ENCODE data around the gene SNX22.
A peak's percentile ranks its signal among the peaks of the same experiment; 100 is the strongest.
"Not testable (repeated sequence)": the region's sequence is repeated elsewhere in the genome, so short reads cannot be mapped to it uniquely, and the experiment has no call there.

SNX22 gene

DNA sequence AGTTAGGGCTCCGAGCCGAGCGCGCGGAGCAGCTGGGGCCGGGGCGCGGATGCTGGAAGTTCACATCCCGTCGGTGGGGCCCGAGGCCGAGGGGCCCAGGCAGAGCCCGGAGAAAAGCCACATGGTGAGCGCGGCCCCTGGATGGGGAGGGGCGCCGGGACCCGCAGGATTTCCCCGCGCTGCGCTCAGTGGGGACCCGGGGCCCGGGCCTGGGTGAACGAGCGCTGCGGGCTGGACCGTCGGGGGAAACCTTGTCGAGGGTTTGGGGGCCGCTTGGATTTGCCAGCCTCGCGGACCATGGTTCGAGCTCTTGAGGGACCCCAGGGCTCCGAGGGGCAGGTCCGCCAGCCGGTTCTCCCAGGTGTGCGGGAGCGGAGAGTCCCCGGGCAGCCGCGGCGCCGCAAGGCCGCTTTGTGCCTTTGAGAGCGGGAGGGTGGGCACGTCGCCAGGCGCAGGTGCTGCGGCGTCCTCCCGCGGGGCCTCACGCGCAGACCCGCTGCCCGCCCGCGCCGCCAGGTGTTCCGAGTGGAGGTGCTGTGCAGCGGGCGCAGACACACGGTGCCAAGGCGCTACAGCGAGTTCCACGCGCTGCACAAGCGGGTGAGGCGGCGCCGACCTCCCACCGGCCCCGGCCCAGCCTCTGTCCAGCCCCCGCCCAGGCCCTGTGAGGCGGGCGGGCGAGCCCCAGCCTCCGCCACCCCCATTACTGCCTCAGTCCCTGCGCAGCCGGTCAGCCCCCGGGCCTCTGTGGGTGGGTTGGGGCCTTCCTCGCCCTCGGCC, at the start of gene SNX22:
TSS of gene SNX22 (plus strand) at position 5 of the 780 bp plus-strand sequence. CDS start at position 50, 45 bp downstream.
- DNase-seq (ENCODE audit: low spot score) = peak; percentile 72

DNA sequence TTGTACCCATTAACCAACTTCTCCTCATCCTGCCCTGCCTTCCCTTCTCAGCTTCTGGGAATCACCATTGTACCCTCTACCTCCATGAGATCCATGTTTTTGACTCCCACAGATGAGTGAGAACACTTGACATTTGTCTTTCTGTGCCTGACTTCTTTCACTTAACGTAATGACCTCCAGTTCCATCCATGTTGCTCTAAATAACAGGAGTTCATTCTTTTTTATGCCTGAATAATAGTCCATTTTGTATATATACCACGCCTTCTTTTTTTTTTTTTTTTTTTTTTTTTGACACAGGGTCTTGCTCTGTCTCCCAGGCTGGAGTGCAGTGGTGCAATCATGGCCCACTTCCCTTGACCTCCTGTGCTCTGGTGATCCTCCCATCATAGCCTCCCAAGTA, 49.0 kb upstream of the SNX22 start:
- DNase-seq (ENCODE audit: low spot score) = no peak

DNA sequence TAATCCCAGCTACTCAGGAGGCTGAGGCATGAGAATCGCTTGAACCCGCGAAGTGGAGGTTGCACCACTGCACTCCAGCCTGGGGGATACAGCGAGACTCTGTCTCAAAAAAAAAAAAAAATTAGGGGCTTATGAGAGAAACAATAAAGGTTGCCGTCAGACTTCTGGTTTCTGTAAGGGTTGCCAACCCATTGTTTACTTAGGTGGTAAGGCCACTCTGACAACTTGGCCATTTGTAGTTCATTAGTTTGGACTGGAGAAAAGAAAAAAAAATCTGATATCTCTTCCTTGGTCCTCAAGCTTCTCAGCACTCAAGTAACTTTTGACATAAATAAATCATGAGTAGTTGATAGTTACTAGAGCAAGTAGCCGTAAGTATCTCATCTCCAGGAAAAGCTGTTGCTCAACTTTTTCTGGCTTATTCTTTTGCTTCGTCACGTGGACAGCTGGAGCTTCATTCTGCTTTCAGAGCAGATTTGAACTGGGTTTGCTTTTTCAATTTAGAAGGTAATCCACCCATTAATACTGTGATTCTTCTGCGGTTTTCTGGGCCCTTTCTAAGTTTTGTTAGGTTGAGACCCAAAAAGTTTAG, 46.3 kb upstream of the SNX22 start:
- DNase-seq (ENCODE audit: low spot score) = no peak

DNA sequence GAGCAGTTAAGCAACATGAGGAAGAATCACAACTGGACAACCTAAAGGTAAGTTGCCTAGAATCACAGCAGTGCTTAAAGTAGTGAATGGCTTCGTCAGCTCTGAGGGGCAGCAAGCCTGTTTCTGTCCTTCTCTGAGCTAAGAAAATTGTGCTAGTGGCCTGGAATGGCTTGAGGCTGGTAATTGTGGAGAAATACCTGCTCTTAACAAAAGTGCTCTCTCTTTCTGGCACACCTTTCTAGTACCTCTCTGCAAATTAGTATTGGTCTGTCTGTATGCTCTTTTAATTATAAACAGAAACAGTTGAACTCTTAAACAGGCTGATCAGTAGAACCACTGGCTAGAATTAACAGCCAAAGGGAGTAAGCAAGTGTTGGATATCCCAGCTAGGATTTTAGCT, 44.2 kb upstream of the SNX22 start:
- DNase-seq (ENCODE audit: low spot score) = no peak

DNA sequence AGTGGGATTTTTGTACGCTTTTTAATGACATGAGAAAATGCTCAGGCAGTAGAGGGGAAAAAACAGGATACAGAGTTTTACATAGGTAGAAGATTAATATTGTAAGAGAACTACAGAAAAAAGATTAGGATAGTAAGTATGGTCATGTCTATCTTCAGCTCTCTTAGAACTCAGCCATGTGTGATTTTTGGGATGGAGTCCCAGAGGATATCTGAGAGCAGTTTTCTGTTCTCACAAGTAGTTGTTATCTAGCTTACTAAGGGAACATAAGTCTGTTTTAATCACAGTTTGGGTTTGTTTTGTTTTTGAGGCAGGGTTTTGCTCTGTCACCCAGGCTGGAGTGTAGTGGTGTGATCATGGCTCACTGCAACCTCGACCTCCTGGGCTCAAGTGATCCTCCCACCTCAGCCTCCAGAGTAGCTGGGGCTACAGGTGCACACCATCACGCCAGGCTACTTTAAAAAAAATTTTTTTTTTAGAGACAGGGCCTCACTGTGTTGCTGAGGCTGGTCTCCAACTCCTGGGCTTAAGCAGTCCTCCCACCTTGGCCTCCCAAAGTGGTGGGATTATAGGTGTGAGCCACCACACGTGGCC, 41.3 kb upstream of the SNX22 start:
- DNase-seq (ENCODE audit: low spot score) = not testable (repeated sequence)

DNA sequence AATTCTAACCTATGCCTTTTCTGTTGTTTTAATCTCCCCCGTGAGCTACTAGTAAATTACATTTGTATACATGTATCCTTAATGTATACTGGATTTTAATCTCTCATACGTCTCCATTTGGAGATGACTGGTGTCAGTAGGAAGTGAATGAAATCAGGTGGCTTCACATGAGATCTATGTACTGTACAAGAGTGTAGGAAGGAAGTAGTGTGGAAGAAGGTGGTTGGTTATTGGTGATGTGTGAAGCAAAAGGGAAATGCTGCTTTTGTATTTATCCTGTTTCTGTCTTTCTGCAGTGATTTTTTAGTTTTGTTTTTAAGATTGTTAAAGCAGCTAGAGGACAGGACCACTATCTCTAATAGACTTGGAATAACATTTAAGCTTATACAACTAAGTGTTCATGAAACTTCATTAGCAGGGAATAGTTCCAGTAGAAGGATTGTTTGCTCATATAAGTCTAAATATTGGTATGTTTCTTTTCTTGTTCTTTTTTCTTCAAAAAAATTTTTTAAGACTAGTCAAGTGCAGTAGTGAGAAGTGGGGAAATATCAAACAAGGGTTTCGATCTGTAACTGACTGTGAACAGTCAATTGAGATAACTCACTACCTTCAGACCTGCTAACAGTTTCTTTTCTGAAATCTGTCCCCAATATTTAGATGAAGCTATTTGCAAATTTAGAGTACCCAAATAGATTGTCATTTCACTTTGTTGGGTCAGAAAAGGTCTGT, 40.4 kb upstream of the SNX22 start:
- DNase-seq (ENCODE audit: low spot score) = no peak

DNA sequence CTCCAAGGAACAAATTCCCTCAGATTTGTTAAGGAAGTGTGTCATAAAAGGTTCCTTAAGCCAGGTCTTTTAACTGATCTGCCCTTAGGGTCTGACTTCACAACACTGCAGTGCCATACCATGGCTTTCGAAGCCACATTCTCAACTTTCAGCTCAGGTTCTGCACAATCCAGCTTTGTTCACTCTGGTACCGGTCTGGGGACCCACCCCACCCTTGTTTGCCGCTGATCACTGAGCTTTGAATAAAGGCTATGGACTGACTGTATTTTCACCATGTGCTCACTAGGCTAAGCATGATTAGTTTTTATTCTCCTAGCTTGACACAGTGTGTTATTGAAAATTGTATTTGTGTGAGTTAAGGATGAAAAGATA, 39.9 kb upstream of the SNX22 start:
- DNase-seq (ENCODE audit: low spot score) = no peak

DNA sequence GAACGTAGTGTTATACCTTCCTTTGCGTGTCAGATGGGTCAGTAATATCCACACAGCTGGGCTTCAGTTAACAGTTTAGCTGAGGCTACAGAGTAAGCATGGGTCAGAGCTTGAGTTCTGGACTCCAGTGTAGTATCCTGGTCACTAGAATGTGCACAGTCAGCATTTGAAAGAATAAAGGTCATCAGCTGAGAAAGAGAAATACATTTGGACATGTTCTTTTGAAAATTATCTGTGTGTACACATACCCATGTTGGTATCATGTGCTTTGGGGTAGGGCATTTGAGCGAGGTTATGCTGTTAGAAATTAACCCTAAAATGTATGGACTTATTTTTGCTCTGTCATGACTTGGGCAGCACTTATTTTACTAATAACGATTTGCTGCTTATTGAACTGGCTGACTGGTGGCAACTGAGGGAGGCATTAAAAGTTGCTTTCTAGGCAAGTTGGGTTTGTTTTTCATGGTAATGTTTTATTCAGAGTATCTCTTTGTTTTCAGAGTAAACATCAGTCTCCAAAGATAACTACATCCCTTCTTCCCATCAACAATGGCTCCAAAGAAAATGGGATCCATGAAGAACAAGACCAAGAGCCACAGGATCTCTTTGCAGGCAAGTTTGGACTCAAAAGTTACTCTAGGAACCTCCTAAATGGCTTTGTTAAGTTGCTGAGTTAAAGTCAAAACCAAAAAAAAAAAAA, 39.3 kb upstream of the SNX22 start:
- DNase-seq (ENCODE audit: low spot score) = no peak

DNA sequence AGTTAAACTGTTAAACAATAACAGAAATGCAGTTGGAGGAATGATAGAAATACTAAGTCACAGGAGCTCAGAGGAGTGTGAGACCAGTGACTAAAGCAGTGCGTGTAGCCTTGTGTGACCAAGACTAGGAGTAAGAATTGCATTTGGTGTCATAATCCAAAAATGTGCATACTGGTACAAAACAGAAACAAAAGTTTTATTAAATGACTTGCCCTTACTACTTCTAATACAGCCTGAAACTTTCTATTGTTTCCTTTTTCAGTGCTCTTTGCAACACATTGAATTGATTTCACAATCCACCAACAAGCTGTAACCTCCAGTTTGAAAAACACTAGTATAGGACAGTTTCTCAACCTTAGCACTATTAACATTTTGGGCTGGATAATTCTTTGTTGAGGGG, 38.6 kb upstream of the SNX22 start:
- DNase-seq (ENCODE audit: low spot score) = no peak

DNA sequence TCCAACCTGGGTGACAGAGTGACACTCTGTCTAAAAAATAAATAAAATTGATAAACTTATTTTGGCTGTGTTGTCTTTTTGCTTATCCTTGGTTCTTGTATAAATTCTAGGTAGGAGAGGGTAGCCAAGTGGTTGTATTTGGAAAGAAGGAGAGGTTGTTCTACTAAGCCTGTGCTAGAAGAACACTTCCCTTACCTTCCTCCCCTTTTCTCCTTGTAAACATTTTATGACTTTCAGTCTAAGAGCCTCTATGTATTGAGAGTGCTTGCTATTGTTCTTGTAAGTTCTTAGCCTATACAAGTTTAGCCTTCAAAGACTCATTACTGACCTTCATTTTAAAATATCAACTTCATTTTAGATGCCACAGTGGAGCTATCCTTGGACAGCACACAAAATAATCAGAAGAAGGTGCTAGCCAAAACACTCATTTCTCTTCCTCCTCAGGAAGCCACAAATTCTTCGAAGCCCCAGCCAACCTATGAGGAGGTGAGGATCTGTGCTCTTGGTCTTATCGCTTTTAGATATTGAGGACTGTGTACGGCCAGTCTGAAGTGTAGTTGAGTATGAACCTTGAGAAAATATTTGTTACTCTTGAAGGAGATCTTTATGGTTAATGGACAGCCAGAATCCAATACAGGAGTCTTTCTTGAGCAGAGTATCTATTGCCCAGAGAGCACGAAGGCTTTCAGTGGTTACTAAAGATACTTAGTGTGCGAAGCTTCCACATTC, 33.6 kb upstream of the SNX22 start:
- DNase-seq (ENCODE audit: low spot score) = no peak

DNA sequence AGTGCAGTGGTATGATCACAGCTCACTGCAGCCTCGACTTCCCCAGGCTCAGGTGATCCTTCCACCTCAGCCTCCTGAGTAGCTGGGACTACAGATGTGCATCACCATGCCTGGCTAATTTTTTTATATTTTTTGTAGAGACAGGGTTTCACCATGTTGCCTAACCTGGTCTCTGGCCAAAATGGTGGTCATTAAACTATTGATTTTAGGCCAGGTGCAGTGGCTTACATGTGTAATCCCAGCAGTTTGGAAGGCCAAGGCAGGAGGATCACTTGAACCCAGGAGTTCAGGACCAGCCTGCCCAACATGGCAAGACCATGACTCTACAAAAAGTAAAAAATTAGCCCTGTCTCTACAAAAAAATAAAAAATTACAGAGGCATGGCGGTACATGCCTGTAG, 31.2 kb upstream of the SNX22 start:
- not testable (repeated sequence) for DNase-seq (ENCODE audit: low spot score)

DNA sequence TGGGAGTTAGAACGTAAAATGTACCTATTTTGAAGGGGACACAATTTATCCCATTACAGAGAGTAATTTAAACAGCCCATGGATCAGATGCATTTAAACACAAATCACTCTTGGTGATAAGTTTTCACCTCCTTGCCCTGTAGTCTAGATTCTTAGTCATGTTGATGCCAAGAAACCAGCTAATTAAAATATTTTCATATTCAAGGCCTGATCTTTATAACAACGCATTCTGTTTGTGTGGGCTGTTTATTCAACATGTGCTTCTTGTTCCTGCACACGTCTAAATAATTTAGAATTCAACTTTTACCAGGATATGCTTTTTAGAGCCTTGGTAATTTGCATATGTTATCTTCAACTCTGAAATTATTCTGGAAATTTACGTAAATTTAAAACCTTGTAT, 29.9 kb upstream of the SNX22 start:
- no peak for DNase-seq (ENCODE audit: low spot score)

DNA sequence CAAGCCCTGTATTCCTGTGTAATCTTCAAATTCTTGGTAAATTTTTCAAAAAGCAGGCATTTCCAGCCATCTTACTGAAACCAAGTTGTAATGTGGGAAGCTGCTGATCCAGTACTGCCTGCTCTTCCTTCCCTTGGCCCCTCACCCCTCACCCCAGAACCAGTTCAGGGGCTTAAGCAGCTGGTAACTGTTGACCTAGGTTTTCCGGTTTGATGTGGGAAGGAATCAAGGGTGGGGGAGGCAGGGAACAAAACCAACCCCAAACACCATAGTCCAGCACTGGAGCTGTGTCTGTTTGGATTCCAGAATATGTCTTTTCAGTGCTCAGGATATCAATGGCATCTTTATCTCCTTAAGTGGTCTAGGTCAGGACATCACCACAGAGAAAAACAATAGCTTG, 29.1 kb upstream of the SNX22 start:
- no peak for DNase-seq (ENCODE audit: low spot score)

DNA sequence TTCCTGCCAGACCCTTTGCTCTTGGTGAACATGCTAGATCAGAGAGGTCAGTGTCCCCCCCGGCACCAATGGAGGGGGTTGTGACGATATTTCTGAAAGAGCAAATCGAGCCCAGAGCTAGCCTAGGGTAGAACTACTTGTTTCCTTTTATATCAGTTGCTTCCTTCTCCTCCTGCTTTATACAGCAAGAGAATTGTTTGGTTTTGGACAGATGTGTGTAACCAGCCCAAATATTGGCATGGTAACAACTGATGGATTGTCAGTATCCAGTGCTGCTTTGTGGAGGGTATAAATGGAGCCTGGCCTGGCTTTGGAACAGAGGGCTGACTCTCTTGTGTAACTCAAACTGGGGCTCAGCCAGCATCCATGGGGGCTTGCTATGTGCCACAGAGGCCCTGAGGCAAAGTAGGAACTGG, 28.6 kb upstream of the SNX22 start:
- DNase-seq (ENCODE audit: low spot score) = no peak

DNA sequence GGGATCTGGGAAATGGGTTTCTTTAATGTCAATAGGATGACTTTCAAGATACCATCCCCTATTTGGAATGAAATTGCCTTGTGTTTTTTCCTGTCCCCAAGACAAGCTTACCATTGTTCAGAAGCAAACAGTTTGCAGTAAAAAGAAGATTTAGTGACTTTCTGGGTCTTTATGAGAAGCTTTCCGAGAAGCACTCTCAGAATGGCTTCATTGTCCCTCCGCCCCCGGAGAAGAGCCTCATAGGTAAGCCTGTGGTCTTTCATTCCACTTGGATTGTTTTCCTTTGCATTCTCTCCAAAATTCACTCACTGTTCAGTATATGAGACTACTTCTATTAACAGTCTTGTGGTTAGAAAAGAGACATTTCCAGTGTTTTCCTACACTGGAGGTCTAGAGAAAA, 25.6 kb upstream of the SNX22 start:
- DNase-seq (ENCODE audit: low spot score) = no peak

DNA sequence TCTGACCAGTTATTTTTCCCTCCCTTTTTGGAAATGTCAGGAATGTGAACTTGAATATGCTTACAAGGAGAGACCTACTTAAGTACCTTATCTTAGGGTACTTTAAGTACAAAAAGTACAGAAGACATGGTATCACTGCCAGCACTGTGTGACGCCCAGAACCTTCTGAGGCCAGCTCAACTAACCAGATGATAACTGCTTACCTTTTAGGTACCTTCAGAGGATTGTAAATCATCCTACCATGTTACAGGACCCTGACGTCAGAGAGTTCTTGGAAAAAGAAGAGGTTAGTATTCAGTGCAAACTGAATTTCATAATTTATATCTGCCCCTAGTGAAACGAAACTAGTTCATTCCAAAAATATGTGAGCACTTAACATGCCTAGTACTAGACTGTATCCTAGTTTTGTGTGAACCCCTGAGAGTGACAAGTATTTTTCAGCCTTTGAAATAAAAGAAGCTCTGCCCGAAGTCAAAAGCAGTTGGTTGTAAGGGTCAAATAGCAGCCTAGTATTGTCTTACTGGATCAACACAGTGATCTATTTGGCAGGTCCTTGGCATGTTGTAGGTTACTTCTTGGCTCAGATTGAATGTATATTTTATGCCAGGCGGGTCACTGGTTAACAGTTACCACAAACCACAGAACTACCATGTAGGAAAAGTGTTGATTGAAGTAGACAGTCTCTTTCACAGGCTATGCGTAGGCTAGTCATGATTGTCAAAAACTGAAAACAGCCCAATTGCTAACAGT, 23.8 kb upstream of the SNX22 start:
- DNase-seq (ENCODE audit: low spot score) = no peak

DNA sequence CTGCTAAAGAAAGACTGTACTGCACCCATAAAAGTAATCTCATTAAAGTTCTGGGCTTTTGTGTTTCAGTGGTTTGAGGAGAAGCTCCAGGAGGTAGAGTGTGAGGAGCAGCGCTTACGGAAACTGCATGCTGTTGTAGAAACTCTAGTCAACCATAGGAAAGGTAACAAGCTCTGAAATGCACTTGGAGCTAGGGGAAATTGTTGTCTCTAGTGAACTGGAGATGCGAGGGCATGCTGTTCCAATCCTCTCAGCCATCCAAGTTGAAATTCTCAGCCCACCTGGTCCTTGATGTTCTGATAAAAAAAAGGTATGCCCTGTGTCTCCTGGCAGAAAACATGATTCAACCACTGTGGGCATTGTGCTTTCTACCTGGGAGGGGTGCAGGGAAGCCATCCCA, 21.4 kb upstream of the SNX22 start:
- no peak for DNase-seq (ENCODE audit: low spot score)

DNA sequence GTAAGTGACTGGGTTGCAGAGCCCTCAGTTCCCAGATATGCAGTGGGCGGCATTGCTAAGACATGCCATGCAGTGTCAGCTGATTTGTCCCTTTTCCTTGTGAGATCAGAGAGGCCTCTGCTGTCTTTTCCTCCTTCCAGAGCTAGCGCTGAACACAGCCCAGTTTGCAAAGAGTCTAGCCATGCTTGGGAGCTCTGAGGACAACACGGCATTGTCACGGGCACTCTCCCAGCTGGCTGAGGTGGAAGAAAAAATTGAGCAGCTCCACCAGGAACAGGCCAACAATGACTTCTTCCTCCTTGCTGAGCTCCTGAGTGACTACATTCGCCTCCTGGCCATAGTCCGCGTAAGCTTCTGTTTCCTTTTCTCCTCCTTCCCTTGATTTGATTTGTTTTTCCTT, 20.0 kb upstream of the SNX22 start:
- no peak for DNase-seq (ENCODE audit: low spot score)

DNA sequence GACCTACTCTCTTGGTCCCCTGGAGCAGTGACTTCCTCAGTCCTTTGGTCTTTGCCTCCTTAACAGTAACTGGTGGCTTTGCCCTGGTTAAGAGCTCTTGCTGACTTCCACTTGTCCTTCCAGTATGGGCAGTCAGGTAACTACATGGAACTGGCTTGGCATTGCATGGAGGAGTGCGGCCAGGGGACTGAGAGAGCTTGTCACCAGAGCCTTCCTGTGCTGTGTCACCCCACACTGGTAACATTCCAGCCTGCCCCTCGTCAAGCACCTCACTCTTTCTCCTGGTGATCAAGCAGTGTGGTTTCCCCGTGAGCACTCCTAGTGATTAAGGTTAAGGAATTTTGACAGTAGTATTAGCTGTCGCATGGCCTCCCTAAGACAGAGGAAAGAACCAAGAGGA, 19.3 kb upstream of the SNX22 start:
- no peak for DNase-seq (ENCODE audit: low spot score)

DNA sequence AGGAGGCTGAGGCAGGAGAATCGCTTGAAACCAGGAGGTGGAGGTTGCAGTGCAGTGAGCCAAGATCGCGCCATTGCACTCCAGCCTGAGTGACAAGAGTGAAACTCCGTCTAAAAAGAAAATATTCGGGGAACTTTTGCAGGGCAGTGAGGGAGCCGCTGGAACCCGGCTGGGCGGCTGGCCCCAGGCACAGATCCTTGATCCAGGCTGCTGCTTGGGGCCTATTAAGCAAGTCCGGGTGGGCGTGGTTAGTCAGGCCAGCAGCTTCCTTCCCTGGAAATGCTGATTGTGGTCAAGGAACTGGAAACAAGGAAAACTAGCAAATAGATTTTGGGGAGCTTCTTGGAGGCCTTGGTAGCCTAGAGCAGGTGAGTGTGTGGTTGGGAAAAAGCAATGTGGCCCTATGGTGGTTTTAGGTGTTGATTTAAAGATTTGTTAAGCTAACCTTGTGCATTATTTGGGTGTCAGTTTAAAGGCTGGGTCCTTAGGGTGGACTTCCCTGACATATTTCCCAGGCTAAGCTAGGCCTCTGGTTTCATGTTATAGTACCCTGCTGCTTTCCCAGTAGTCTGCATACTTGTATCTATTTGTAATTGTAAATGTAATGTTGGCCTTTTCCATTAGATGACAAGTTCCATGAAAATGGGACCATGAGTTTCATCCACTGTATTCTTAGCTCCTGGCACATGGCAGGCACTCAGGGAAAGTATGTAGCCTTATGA, 17.7 kb upstream of the SNX22 start:
- DNase-seq (ENCODE audit: low spot score) = no peak
